Urinary bladder (tissue), 4 donors: ENCODE results near the gene KLLN. TPM values are rescaled to one million over a fixed set of nuclear protein-coding genes. Genes with fewer than 3 reads are reported as not detected.
"Not testable (repeated sequence)": the region's sequence is repeated elsewhere in the genome, so short reads cannot be mapped to it uniquely, and the experiment has no call there.

ENCODE experiments used
- DNase-seq: peaks from one replicate; pipeline ENCODE4 v3.0.0-alpha.2; 2015; ENCODE audit errors: extremely low spot score
- H3K27ac ChIP-seq: one replicate; pipeline ENCODE4 v1.5.1; 2013; ENCODE audit warnings: low read depth, mild to moderate bottlenecking, moderate library complexity
- H3K36me3 ChIP-seq: one replicate; pipeline ENCODE4 v1.6.1; 2013; ENCODE audit warnings: mild to moderate bottlenecking, moderate library complexity; ENCODE audit not compliant: insufficient read depth
- H3K4me1 ChIP-seq: one replicate; pipeline ENCODE4 v1.6.1; 2013; ENCODE audit warnings: mild to moderate bottlenecking, moderate library complexity; ENCODE audit not compliant: insufficient read depth
- H3K4me3 ChIP-seq: one replicate; pipeline ENCODE4 v1.5.1; 2013; ENCODE audit warnings: low read depth, low read length
- WGBS: extraction: QIAGEN DNeasy Blood & Tissue Kit; methylation state at CpG from one replicate; pipeline ENCODE4 v1.1.7; 2013; 5-methylcytosine and 5-hydroxymethylcytosine counted together
- polyA plus RNA-seq: library from polyadenylated mRNA; stranded (reverse); fragments of 200-250 nt; gene quantifications from one replicate; pipeline ENCODE4 v1.2.3, GENCODE V29; 2013
- total RNA-seq: library from RNA; depleted of rRNA; stranded (reverse); fragments of >200 nt; gene quantifications from one replicate; pipeline ENCODE4 v1.2.3, GENCODE V29; 2014
- donor health status: healthy with polysubstance abuse.
- donor health status: healthy.

The KLLN gene
- total and polyA plus RNA-seq, 2 donors: 0.46 to 0.63 TPM

DNA sequence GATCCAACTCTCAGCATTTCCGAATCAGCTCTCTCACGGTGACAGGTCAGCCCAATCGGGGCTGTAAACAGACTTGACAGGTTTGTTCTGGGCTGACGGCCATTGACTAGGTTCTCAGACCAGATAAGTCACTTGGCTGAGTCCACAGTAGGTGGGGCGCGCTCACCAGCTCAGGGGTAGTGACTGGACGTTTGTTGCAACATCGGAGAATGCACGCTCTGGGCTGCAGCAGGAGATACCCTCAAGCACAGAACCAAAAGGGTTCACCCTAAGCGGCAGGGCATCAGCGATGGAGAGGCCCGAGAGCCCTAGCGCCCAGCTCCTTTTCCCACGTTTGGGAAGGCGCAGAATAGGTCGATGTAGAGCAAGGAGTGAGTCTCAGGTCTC, 1.8 kb downstream of the KLLN start:
- whole genome bisulfite sequencing: 4% methylated on average over 16 of the region's 16 CpGs

DNA sequence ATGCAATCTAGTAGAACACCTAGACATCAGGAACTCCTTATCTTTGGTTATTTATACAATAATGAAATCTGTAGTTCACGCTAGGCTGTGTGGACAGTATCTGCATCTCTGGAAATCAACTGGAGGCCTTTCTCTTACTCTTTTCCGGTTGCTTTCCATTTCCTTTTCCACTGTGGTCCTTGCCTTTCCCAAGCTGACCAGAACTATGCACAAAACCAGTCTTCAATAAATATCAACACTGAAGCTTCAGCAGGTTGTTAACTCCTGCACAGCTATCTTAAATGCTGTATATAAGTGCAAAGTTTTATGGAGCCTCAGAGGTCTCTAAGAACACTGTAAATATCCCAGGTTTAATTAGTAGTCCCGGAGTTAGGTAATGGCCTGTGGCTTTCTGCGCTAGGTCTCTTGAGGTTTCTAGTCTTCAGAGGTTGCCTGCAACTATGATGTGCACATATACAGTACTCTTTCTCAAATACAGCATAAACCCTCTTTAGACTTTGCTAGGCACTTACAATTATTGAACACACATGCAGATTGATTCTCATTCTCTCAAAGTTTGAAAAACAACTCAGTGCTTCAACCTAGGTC, 2.4 kb downstream of the KLLN start:
- DNase-seq: no peak
- Histone ChIP-seq H3K36me3 (no peaks in the 10 kb centered on the region), H3K4me3 (no peak overlapping the region), H3K27ac (no peak overlapping the region), H3K4me1 (no peaks in the 10 kb centered on the region)
- 74% methylated on average over 4 of the region's 4 CpGs for WGBS

More for the DNA sequence above, 1.8 kb downstream of the KLLN start:
- DNase-seq: no peak
- H3K4me3 ChIP-seq: peak overlapping the region; percentile 97
- peak overlapping the region; percentile 93 for H3K27ac ChIP-seq
- H3K4me1 ChIP-seq: no peaks in the 10 kb centered on the region
- no peaks in the 10 kb centered on the region for H3K36me3 ChIP-seq

DNA sequence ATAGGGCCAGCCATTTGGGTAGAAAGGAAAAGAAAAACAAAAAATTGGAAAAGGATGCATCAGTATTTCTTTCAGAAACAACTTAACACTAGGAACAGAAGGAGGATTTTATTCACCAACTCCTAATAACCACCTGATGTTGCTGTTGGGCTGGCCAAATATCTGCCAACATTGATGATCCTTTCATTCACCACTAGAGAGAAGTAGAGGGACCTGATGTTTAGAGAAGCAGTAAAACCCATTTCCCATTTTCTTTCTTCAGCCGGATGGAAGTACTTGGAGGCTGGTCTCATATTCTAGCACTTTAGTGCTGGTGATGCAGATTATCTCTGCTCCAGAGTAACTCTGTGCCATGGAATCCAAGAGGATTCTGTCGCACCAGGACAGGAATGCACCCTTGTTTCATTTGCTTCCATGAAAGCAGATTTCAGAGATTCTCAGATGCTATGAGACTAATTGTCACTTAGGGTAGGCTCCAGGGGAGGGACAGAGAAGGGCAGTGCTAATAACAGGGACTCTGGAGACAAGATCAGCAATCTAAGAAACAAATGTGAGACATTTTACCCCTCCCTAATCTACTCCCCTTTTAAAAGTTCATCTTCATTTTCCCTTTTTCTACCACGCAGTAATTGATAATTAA, 3.1 kb downstream of the KLLN start:
- Histone ChIP-seq H3K27ac (no peak overlapping the region), H3K36me3 (no peaks in the 10 kb centered on the region), H3K4me1 (no peaks in the 10 kb centered on the region), H3K4me3 (no peak overlapping the region)
- 61% methylated on average over 3 of the region's 3 CpGs for whole genome bisulfite sequencing
- no peak for DNase-seq

DNA sequence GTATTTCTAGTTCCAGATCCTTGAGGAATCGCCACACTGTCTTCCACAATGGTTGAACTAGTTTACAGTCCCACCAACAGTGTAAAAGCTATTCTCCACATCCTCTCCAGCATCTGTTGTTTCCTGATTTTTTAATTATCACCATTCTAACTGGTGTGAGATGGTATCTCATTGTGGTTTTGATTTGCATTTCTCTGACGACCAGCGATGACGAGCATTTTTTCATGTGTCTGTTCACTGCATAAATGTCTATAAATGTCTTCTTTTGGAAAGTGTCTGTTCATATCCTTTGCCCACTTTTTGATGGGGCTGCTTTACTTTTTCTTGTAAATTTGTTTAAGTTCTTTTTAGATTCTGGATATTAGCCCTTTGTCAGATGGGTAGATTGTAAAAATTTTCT, 7.7 kb downstream of the KLLN start:
- not testable (repeated sequence) for DNase-seq, H3K4me3 ChIP-seq, H3K4me1 ChIP-seq, H3K27ac ChIP-seq, H3K36me3 ChIP-seq
- 90% methylated on average over 4 of the region's 4 CpGs for WGBS

DNA sequence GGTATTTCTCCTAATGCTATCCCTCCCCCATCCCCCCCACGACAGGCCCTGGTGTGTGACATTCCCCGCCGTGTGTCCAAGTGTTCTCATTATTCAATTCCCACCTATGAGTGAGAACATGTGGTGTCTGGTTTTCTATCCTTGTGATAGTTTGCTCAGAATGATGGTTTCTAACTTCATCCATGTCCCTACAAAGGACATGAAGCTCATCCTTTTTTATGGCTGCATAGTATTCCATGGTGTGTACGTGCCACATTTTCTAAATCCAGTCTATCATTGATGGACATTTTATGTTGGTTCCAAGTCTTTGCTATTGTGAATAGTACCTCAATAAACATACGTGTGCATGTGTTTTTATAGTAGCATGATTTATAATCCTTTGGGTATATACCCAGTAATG, 8.1 kb downstream of the KLLN start:
- H3K4me1 ChIP-seq, H3K4me3 ChIP-seq, H3K36me3 ChIP-seq, DNase-seq, H3K27ac ChIP-seq: not testable (repeated sequence)
- 94% methylated on average over 5 of the region's 5 CpGs for whole genome bisulfite sequencing

DNA sequence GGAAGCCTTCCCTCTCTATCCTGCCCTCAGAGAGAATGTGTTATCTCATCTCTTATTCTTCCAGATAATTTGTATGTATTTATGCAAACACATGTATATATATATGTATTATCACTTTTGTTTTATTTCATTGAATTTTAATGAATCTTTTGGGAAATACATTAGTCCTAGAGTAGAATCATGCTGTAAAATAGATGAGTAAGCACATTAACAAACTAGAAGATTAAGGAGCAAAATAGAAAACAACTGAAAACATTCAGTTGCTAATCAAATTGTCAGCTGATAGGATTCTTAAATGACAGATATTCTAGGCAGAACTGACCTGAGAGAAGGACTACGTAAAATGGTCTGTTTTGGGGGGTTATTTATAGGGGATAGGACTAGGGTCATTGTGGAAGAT, 11.2 kb downstream of the KLLN start:
- 86% methylated on average over 1 of the region's 1 CpG for WGBS
- no peak overlapping the region for H3K4me3 ChIP-seq
- no peaks in the 10 kb centered on the region for H3K4me1 ChIP-seq
- no peak overlapping the region for H3K27ac ChIP-seq
- no peak for DNase-seq
- H3K36me3 ChIP-seq: no peaks in the 10 kb centered on the region

DNA sequence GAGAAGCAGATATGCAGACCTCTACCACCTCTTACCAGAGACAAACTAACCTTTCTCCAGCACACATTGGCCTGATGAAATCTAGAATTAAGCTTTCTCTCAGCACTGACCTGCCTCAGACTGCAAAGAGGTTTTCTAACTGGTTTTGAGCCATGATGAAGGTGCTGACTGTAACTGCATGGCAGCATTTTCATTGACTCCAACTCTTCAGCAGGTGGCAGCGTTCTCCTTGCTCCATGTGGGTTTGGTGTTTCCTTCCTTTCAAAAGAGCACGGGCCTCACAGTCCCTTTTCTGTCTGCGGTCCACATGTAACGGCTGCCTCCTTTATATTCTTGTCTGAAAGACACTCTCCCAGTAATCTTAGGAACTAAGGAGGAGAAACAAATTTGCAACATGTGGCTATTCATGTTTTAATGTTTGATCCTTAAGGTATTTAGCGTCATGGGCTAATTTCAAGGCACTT, 12.6 kb downstream of the KLLN start:
- no peaks in the 10 kb centered on the region for H3K4me1 ChIP-seq
- H3K4me3 ChIP-seq: no peak overlapping the region
- H3K36me3 ChIP-seq: peaks cover 2% of the 10 kb centered on the region
- no peak for DNase-seq
- 22% methylated on average over 5 of the region's 5 CpGs for WGBS
- H3K27ac ChIP-seq: no peak overlapping the region

DNA sequence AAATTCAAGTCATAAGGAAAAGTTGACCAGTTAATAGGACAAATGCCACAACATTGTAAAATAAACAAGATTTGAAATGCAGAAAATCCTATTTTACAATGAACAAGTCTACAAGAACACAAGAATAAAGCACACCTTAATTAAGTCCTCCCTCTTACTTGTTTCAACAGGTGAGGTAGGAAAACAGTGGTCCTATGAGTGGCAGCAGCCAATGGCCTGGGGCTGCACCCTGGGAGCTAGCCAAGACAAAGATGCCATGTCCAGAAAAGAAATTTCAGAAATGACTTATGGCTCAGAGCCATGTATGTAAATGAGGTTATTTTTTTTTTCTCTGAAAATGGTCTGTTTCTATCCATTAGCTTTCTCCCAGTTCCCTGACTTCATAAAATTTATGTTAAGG, 14.3 kb downstream of the KLLN start:
- no peak for DNase-seq
- H3K4me1 ChIP-seq: no peaks in the 10 kb centered on the region
- H3K36me3 ChIP-seq: peaks cover 2% of the 10 kb centered on the region
- H3K4me3 ChIP-seq: no peak overlapping the region
- H3K27ac ChIP-seq: no peak overlapping the region

DNA sequence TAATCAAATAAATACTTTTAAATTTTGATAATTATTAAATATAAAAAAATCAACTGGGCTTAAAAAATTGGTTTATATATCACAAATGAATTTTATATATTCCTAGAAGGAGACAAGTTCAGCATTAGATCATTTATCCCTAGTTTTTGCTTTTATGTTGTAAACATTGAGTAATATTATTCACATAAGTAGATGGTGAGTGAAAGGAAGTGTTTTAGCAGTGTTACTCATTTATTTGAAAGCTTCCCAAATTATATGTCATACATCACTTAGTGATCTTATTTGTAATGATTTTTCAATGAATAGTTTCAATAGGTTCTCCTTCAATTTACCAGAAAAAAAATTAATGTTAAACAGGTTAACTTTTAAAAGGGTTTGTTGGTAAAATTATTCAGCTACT, 15.8 kb downstream of the KLLN start:
- Histone ChIP-seq H3K4me3 (no peak overlapping the region), H3K27ac (no peak overlapping the region)

DNA sequence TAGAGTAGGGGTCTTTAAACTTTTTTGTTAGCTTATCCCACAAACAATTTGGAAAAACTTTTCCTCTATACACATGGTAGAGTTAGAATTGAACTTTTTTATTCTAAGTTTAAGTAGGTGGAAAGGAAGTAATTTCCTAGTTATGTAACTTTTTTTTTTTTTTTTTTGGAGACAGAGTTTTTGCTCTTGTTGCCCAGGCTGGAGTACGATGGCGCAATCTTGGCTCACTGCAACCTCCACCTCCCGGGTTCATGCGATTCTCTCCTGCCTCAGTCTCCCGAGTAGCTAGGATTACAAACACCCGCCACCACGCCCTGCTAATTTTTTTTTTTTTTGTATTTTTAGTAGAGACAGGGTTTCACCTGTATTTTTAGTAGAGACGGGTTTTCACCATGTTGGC, 16.6 kb downstream of the KLLN start:
- not testable (repeated sequence) for H3K27ac ChIP-seq

More for the DNA sequence above, 15.8 kb downstream of the KLLN start:
- Histone ChIP-seq H3K36me3 (peaks cover 2% of the 10 kb centered on the region), H3K4me1 (no peaks in the 10 kb centered on the region)
- no peak for DNase-seq

DNA sequence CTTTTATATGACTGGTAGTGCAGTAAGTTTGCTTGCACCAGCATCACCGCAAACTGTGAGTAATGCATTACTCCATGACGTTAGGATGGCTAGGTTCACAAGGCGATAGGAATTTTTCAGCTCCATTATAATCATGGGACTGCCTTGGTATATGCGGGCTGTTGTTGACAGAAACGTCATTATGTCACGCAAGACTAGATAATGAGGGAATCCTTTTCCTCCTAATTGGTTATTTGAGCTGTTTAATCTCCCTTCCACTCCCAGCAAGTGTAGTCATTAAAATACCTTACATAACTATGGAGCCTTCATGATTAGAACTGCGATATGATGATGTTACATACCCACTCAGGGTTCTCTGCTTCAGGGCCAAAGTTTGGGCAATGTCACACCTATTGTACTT, 17.3 kb downstream of the KLLN start:
- H3K4me1 ChIP-seq: no peaks in the 10 kb centered on the region
- H3K36me3 ChIP-seq: peaks cover 2% of the 10 kb centered on the region
- H3K27ac ChIP-seq: no peak overlapping the region
- no peak overlapping the region for H3K4me3 ChIP-seq
- no peak for DNase-seq
- WGBS: 48% methylated on average over 7 of the region's 7 CpGs

More for the DNA sequence above, 16.6 kb downstream of the KLLN start:
- H3K36me3 ChIP-seq, H3K4me3 ChIP-seq, H3K4me1 ChIP-seq, DNase-seq: not testable (repeated sequence)
- WGBS: 95% methylated on average over 8 of the region's 8 CpGs

DNA sequence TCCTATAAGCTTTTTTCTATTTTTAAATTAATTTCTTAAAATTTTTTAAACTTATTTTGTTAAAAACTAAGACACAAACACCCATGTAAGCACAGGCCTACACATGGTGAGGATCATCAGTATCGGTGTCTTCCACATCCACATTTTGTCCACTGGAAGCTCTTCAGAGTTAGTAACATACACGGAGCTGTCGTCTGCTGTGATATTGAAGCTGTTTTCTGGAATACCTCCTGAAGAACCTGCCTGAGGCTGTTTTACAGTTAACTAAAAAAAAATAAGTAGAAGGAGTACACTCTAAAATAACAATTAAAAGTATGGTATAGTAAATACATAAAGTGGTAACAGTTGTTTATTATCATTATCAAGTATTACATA, 17.7 kb downstream of the KLLN start:
- Histone ChIP-seq H3K36me3 (peaks cover 2% of the 10 kb centered on the region), H3K4me1 (no peaks in the 10 kb centered on the region), H3K27ac (no peak overlapping the region), H3K4me3 (no peak overlapping the region)
- DNase-seq: no peak
- 83% methylated on average over 3 of the region's 3 CpGs for WGBS

DNA sequence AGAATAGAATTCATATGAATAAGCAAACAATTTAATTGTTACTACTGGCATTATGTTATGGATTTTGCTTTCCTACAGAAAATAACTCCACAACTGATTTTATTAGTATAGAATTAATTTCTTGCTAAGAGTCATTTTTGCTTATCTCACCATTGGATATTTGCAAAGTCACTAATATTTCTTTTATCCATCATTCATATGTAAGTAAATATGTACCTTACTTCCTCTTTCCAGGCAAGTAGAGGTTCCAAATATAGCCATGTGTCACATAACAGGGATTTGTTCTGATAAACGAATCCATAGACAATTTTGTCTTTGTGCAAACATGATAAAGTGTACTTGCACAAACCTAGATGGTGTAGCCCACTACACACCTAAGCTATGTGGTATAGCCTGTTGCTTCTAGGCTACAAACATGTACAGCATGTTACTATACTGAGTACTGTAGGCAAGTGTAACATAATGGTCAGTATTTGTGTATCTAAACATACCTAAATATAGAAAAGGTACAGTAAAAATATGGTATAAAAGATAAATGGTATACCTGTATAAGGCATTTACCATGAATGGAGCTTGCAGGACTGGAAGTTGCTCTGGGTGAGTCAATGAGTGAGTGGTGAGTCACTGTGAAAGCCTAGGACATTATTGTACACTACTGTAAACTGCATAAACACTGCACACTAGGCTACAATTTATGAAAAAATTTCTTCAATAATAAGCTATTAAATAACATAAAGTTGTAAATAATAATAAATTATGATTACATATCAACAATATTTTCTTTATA, 18.3 kb downstream of the KLLN start:
- DNase-seq: no peak
- Histone ChIP-seq H3K4me1 (no peaks in the 10 kb centered on the region), H3K36me3 (peaks cover 2% of the 10 kb centered on the region), H3K4me3 (no peak overlapping the region), H3K27ac (no peak overlapping the region)
- WGBS: 38% methylated on average over 1 of the region's 1 CpG

DNA sequence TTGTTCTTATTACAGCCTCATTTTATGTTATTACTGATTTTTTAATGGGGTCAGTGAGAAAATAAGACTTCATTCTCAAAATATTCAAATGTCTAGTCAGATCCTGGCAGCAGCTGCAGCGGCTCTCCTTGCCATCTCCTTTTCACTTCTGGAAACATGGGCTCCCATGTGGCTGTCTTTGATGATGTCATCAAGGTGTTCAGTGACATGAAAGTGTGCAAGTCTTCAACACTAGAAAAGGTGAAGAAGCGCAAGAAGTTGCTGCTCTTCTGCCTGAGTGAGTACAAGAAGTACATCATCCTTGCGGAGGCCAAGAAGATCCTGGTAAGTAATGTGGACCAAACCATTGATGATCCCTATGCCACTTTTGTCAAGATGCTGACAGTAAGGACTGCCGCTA, 19.6 kb downstream of the KLLN start:
- no peak overlapping the region for H3K27ac ChIP-seq
- no peaks in the 10 kb centered on the region for H3K4me1 ChIP-seq
- DNase-seq: no peak
- peaks cover 2% of the 10 kb centered on the region for H3K36me3 ChIP-seq
- H3K4me3 ChIP-seq: no peak overlapping the region
- WGBS: 98% methylated on average over 4 of the region's 4 CpGs
